ENCODE results near the gene LRRTM4. TPM values are rescaled to one million over a fixed set of nuclear protein-coding genes. Genes with fewer than 3 reads are reported as not detected.

The LRRTM4 gene
- total RNA-seq, 1 experiment from 2014 or later = 9.4 TPM

- CTCF ChIA-PET = no interaction called here
- Mint-ChIP-seq H3K4me1 (peaks cover 9% of the 10 kb centered on the region), H3K27me3 (ENCODE audit: low read depth) (no peaks in the 10 kb centered on the region), H3K36me3 (peaks cover 14% of the 10 kb centered on the region), H3K9me3 (peaks cover 15% of the 10 kb centered on the region), H3K4me3 (no peak overlapping the region), H3K27ac (peak overlapping the region; percentile 6; the same call in 1 of the 2 replicates)
- TF ChIP-seq GABPB1 (CRISPR knock-in tag; IDR thresholded peaks at IDR 0.05) = no peak
- TF ChIP-seq FOXP1 (CRISPR knock-in tag; IDR thresholded peaks at IDR 0.05; ENCODE audit: borderline replicate concordance) = no peak
- no peak for TF ChIP-seq FOXJ3 (CRISPR knock-in tag; IDR thresholded peaks at IDR 0.05; ENCODE audit: borderline replicate concordance)
- no peak for TF ChIP-seq RELA (CRISPR knock-in tag; IDR thresholded peaks at IDR 0.05; ENCODE audit: borderline replicate concordance)
- no peak for TF ChIP-seq JAZF1 (CRISPR knock-in tag; IDR thresholded peaks at IDR 0.05)
- TF ChIP-seq MXD4 (CRISPR knock-in tag; IDR thresholded peaks at IDR 0.05; ENCODE audit: borderline replicate concordance) = no peak
- TF ChIP-seq HMGA2 (CRISPR knock-in tag; IDR thresholded peaks at IDR 0.05) = no peak
- TF ChIP-seq, protein P1, sequence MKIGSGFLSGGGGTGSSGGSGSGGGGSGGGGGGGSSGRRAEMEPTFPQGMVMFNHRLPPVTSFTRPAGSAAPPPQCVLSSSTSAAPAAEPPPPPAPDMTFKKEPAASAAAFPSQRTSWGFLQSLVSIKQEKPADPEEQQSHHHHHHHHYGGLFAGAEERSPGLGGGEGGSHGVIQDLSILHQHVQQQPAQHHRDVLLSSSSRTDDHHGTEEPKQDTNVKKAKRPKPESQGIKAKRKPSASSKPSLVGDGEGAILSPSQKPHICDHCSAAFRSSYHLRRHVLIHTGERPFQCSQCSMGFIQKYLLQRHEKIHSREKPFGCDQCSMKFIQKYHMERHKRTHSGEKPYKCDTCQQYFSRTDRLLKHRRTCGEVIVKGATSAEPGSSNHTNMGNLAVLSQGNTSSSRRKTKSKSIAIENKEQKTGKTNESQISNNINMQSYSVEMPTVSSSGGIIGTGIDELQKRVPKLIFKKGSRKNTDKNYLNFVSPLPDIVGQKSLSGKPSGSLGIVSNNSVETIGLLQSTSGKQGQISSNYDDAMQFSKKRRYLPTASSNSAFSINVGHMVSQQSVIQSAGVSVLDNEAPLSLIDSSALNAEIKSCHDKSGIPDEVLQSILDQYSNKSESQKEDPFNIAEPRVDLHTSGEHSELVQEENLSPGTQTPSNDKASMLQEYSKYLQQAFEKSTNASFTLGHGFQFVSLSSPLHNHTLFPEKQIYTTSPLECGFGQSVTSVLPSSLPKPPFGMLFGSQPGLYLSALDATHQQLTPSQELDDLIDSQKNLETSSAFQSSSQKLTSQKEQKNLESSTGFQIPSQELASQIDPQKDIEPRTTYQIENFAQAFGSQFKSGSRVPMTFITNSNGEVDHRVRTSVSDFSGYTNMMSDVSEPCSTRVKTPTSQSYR (CRISPR knock-in tag; IDR thresholded peaks at IDR 0.05) = no peak
- DNase-seq (ENCODE audit: low spot score) (no peak), ATAC-seq (no peak)
- POLR2A ChIA-PET = no interaction called here
These were observed 30.8 kb upstream of the LRRTM4 start for GRCh38 chr2:77552956-77553355.

DNA sequence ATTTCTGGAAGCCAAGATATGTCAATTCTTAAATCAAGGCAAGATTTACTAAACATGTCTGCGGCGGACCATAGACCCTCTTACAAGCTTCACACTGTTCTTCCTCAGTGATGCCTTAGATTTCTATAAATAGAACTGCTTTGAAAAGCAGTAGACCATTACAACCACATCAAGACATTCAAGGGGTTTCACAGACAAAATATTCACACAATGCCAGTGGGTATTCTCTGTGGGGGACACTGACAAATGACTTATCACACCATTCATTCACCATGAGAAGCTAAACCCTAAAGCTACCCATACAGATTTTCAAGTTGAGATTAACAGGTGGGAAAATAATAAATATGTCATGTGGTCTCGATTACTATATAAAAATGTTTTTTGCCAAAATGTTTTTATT lies 15.9 kb upstream of the LRRTM4 start:
- no peak for TF ChIP-seq MXD4 (CRISPR knock-in tag; IDR thresholded peaks at IDR 0.05; ENCODE audit: borderline replicate concordance)
- TF ChIP-seq E2F1 (CRISPR knock-in tag; IDR thresholded peaks at IDR 0.05) = no peak
- no peak for TF ChIP-seq SMAD3 (CRISPR knock-in tag; IDR thresholded peaks at IDR 0.05; ENCODE audit: borderline replicate concordance)
- TF ChIP-seq ZNF138 (CRISPR knock-in tag; conservative IDR thresholded peaks at IDR 0.05) = no peak
- no peak for TF ChIP-seq NFE2L1 (CRISPR knock-in tag; IDR thresholded peaks at IDR 0.05)
- TF ChIP-seq FOXJ3 (CRISPR knock-in tag; IDR thresholded peaks at IDR 0.05; ENCODE audit: borderline replicate concordance) = no peak
- TF ChIP-seq NFYB (CRISPR knock-in tag; conservative IDR thresholded peaks at IDR 0.05; ENCODE audit: low read depth) = no peak
- no peak for TF ChIP-seq KAT7 (CRISPR knock-in tag; IDR thresholded peaks at IDR 0.05; ENCODE audit: borderline replicate concordance)
- no peak for TF ChIP-seq ATF1 (CRISPR knock-in tag; IDR thresholded peaks at IDR 0.05)
- no peak for TF ChIP-seq USF2 (CRISPR knock-in tag; IDR thresholded peaks at IDR 0.05)
- no peak for TF ChIP-seq IRF2 (CRISPR knock-in tag; IDR thresholded peaks at IDR 0.05; ENCODE audit: borderline replicate concordance, low read depth)
- peaks cover 23% of the 10 kb centered on the region for H3K36me3 Mint-ChIP-seq
- no peak overlapping the region for H3K27ac Mint-ChIP-seq
- ATAC-seq (no peak), DNase-seq (ENCODE audit: low spot score) (no peak)
- H3K4me1 Mint-ChIP-seq = peaks cover 2% of the 10 kb centered on the region; the same call in 1 of the 2 replicates
- POLR2A ChIA-PET = no interaction called here
- H3K4me3 Mint-ChIP-seq = no peak overlapping the region
- peaks cover 30% of the 10 kb centered on the region for H3K9me3 Mint-ChIP-seq
- CTCF ChIA-PET = no interaction called here
- H3K27me3 Mint-ChIP-seq (ENCODE audit: low read depth) = no peaks in the 10 kb centered on the region

GRCh38 chr2:77522888-77523287 lies 712 bp upstream of the LRRTM4 start:
- H3K27ac Mint-ChIP-seq = peak overlapping the region; percentile 93
- ChIA-PET POLR2A (no interaction called here), CTCF (interaction anchor here (2.9 kb wide), 1 partner anchor 11 kb away, joined by 7 read pairs; no protein-coding TSS in a partner anchor)
- H3K4me3 Mint-ChIP-seq = peak overlapping the region; percentile 46
- peaks cover 20% of the 10 kb centered on the region for H3K36me3 Mint-ChIP-seq
- DNase-seq (ENCODE audit: low spot score) = no peak
- no peak for ATAC-seq
- H3K27me3 Mint-ChIP-seq (ENCODE audit: low read depth) = no peaks in the 10 kb centered on the region
- peaks cover 6% of the 10 kb centered on the region; the same call in 1 of the 2 replicates for H3K9me3 Mint-ChIP-seq
- peaks cover 74% of the 10 kb centered on the region for H3K4me1 Mint-ChIP-seq
- TF ChIP-seq OVOL2 (CRISPR knock-in tag; IDR thresholded peaks at IDR 0.05; ENCODE audit: borderline replicate concordance) (no peak), ATF1 (CRISPR knock-in tag; IDR thresholded peaks at IDR 0.05) (no peak), EMX1 (CRISPR knock-in tag; IDR thresholded peaks at IDR 0.05) (no peak), RORB (CRISPR knock-in tag; IDR thresholded peaks at IDR 0.05) (no peak), ELF4 (CRISPR knock-in tag; IDR thresholded peaks at IDR 0.05; ENCODE audit: low read depth) (no peak), JUN (CRISPR knock-in tag; IDR thresholded peaks at IDR 0.05) (no peak), ZNF416 (CRISPR knock-in tag; IDR thresholded peaks at IDR 0.05) (no peak)
- TF ChIP-seq, protein P2, sequence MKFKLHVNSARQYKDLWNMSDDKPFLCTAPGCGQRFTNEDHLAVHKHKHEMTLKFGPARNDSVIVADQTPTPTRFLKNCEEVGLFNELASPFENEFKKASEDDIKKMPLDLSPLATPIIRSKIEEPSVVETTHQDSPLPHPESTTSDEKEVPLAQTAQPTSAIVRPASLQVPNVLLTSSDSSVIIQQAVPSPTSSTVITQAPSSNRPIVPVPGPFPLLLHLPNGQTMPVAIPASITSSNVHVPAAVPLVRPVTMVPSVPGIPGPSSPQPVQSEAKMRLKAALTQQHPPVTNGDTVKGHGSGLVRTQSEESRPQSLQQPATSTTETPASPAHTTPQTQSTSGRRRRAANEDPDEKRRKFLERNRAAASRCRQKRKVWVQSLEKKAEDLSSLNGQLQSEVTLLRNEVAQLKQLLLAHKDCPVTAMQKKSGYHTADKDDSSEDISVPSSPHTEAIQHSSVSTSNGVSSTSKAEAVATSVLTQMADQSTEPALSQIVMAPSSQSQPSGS (CRISPR knock-in tag; IDR thresholded peaks at IDR 0.05; ENCODE audit: borderline replicate concordance, low read depth) = no peak
- TF ChIP-seq, protein P3, sequence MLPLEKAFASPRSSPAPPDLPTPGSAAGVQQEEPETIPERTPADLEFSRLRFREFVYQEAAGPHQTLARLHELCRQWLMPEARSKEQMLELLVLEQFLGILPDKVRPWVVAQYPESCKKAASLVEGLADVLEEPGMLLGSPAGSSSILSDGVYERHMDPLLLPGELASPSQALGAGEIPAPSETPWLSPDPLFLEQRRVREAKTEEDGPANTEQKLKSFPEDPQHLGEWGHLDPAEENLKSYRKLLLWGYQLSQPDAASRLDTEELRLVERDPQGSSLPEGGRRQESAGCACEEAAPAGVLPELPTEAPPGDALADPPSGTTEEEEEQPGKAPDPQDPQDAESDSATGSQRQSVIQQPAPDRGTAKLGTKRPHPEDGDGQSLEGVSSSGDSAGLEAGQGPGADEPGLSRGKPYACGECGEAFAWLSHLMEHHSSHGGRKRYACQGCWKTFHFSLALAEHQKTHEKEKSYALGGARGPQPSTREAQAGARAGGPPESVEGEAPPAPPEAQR (CRISPR knock-in tag; IDR thresholded peaks at IDR 0.05) = no peak
- TF ChIP-seq, protein P4, sequence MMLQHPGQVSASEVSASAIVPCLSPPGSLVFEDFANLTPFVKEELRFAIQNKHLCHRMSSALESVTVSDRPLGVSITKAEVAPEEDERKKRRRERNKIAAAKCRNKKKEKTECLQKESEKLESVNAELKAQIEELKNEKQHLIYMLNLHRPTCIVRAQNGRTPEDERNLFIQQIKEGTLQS (CRISPR knock-in tag; conservative IDR thresholded peaks at IDR 0.05) = no peak

Data from WTC11 (cell line).